Activated CD4-positive, alpha-beta T cell treated with anti-CD3 and anti-CD28 coated beads, Interleukin-2, amount 10 ng/mL, durations not matched to agents 24 days and 14 days (primary cell): ENCODE measurements around the gene VPS41. TPM values are rescaled to one million over a fixed set of nuclear protein-coding genes. Genes with fewer than 3 reads are reported as not detected.

Experiments used
- DNase-seq: peaks from one replicate; pipeline ENCODE4 v3.0.0; 2022
- H3K27ac Mint-ChIP-seq: one replicate; pipeline ENCODE4 v1.8.0; 2022; ENCODE audit warnings: mild to moderate bottlenecking, mixed read lengths
- H3K27me3 Mint-ChIP-seq: one replicate; pipeline ENCODE4 v1.8.0; 2022; ENCODE audit warnings: mixed read lengths
- H3K36me3 Mint-ChIP-seq: one replicate; pipeline ENCODE4 v1.8.0; 2022; ENCODE audit warnings: low read depth, mild to moderate bottlenecking, mixed read lengths
- H3K4me1 Mint-ChIP-seq: one replicate; pipeline ENCODE4 v1.8.0; 2021; ENCODE audit warnings: mixed read lengths
- H3K4me3 Mint-ChIP-seq: one replicate; pipeline ENCODE4 v1.8.0; 2022; ENCODE audit warnings: mild to moderate bottlenecking, moderate library complexity, mixed read lengths
- H3K9me3 Mint-ChIP-seq: one replicate; pipeline ENCODE4 v1.8.0; 2021; ENCODE audit warnings: mixed read lengths
- intact Hi-C: fragments of 100-400 bp; cut with micrococcal nuclease; formaldehyde crosslinking; loops from one replicate; pipeline ENCODE4 v1.15.1; 2023
- total RNA-seq: library from RNA; stranded (reverse); gene quantifications from 2 replicates; pipeline ENCODE4 v1.2.3, GENCODE V29; 2022

The VPS41 gene
- total RNA-seq, 1 donor from 2014 or later, result 58.4 TPM

GRCh38 chr7:38796626-38797501 lies 112.1 kb downstream of the VPS41 start:
- Mint-ChIP-seq H3K9me3 (no peaks in the 10 kb centered on the region), H3K36me3 (peaks cover 9% of the 10 kb centered on the region), H3K27me3 (no peaks in the 10 kb centered on the region), H3K27ac (no peak overlapping the region), H3K4me3 (no peak overlapping the region), H3K4me1 (no peaks in the 10 kb centered on the region)
- intact Hi-C loops, result loop anchor here (1.0 to 5.0 kb wide), 4 partner anchors 110 to 723 kb away; partner anchors contain the start of gene VPS41
- DNase-seq, result peak; percentile 81

GRCh38 chr7:38795593-38795992 lies 113.4 kb downstream of the VPS41 start:
- no peaks in the 10 kb centered on the region for H3K4me1 Mint-ChIP-seq
- no peaks in the 10 kb centered on the region for H3K9me3 Mint-ChIP-seq
- no peak overlapping the region for H3K4me3 Mint-ChIP-seq
- intact Hi-C loops, result loop anchor here (5.0 kb wide), 1 partner anchor 112 kb away; the partner anchor contains the start of gene VPS41
- no peaks in the 10 kb centered on the region for H3K27me3 Mint-ChIP-seq
- no peak overlapping the region for H3K27ac Mint-ChIP-seq
- DNase-seq, result no peak
- H3K36me3 Mint-ChIP-seq, result peaks cover 9% of the 10 kb centered on the region

GRCh38 chr7:38781991-38782390 lies 127.0 kb downstream of the VPS41 start:
- no peak for DNase-seq
- intact Hi-C loops, result no loop called here
- H3K4me3 Mint-ChIP-seq, result no peak overlapping the region
- no peaks in the 10 kb centered on the region for H3K27me3 Mint-ChIP-seq
- peaks cover 5% of the 10 kb centered on the region for H3K36me3 Mint-ChIP-seq
- H3K27ac Mint-ChIP-seq, result no peak overlapping the region
- H3K4me1 Mint-ChIP-seq, result no peaks in the 10 kb centered on the region
- no peaks in the 10 kb centered on the region for H3K9me3 Mint-ChIP-seq

- intact Hi-C loops, result no loop called here
- no peak overlapping the region for H3K27ac Mint-ChIP-seq
- H3K9me3 Mint-ChIP-seq, result no peaks in the 10 kb centered on the region
- H3K36me3 Mint-ChIP-seq, result peaks cover 10% of the 10 kb centered on the region
- no peaks in the 10 kb centered on the region for H3K4me1 Mint-ChIP-seq
- no peak for DNase-seq
- H3K4me3 Mint-ChIP-seq, result no peak overlapping the region
- no peaks in the 10 kb centered on the region for H3K27me3 Mint-ChIP-seq
These were observed 131.4 kb downstream of the VPS41 start for GRCh38 chr7:38777609-38778008.

- Mint-ChIP-seq H3K4me1 (no peaks in the 10 kb centered on the region), H3K4me3 (no peak overlapping the region), H3K27ac (no peak overlapping the region), H3K36me3 (peaks cover 16% of the 10 kb centered on the region), H3K9me3 (no peaks in the 10 kb centered on the region), H3K27me3 (no peaks in the 10 kb centered on the region)
- intact Hi-C loops, result no loop called here
- no peak for DNase-seq
These were observed 133.3 kb downstream of the VPS41 start for GRCh38 chr7:38775506-38776175.

- H3K27me3 Mint-ChIP-seq, result no peaks in the 10 kb centered on the region
- no peaks in the 10 kb centered on the region for H3K9me3 Mint-ChIP-seq
- DNase-seq, result no peak
- intact Hi-C loops, result no loop called here
- no peak overlapping the region for H3K27ac Mint-ChIP-seq
- H3K36me3 Mint-ChIP-seq, result peaks cover 24% of the 10 kb centered on the region
- H3K4me1 Mint-ChIP-seq, result no peaks in the 10 kb centered on the region
- H3K4me3 Mint-ChIP-seq, result no peak overlapping the region
These were observed 135.6 kb downstream of the VPS41 start for GRCh38 chr7:38773430-38773829.

- Mint-ChIP-seq H3K9me3 (no peaks in the 10 kb centered on the region), H3K4me1 (no peaks in the 10 kb centered on the region), H3K27me3 (no peaks in the 10 kb centered on the region), H3K4me3 (no peak overlapping the region), H3K27ac (no peak overlapping the region), H3K36me3 (peaks cover 14% of the 10 kb centered on the region)
- no peak for DNase-seq
- intact Hi-C loops, result no loop called here
These were observed 148.8 kb downstream of the VPS41 start for GRCh38 chr7:38760226-38760625.

- intact Hi-C loops, result no loop called here
- no peak for DNase-seq
- Mint-ChIP-seq H3K4me1 (no peaks in the 10 kb centered on the region), H3K36me3 (peaks cover 17% of the 10 kb centered on the region), H3K4me3 (no peak overlapping the region), H3K27ac (no peak overlapping the region), H3K27me3 (no peaks in the 10 kb centered on the region), H3K9me3 (no peaks in the 10 kb centered on the region)
These were observed 150.0 kb downstream of the VPS41 start for GRCh38 chr7:38759028-38759427.

- Mint-ChIP-seq H3K9me3 (no peaks in the 10 kb centered on the region), H3K36me3 (peaks cover 13% of the 10 kb centered on the region), H3K4me3 (no peak overlapping the region), H3K4me1 (no peaks in the 10 kb centered on the region), H3K27me3 (no peaks in the 10 kb centered on the region), H3K27ac (no peak overlapping the region)
- intact Hi-C loops, result no loop called here
- no peak for DNase-seq
These were observed 151.1 kb downstream of the VPS41 start for GRCh38 chr7:38757931-38758330.

- Mint-ChIP-seq H3K4me1 (no peaks in the 10 kb centered on the region), H3K4me3 (no peak overlapping the region), H3K9me3 (no peaks in the 10 kb centered on the region), H3K36me3 (peaks cover 19% of the 10 kb centered on the region), H3K27ac (no peak overlapping the region), H3K27me3 (no peaks in the 10 kb centered on the region)
- intact Hi-C loops, result no loop called here
- DNase-seq, result no peak
These were observed 152.5 kb downstream of the VPS41 start for GRCh38 chr7:38756521-38756920.

- H3K9me3 Mint-ChIP-seq, result no peaks in the 10 kb centered on the region
- no peak overlapping the region for H3K4me3 Mint-ChIP-seq
- no peaks in the 10 kb centered on the region for H3K27me3 Mint-ChIP-seq
- intact Hi-C loops, result no loop called here
- no peaks in the 10 kb centered on the region for H3K4me1 Mint-ChIP-seq
- H3K27ac Mint-ChIP-seq, result no peak overlapping the region
- H3K36me3 Mint-ChIP-seq, result peaks cover 28% of the 10 kb centered on the region
- DNase-seq, result no peak
These were observed 155.6 kb downstream of the VPS41 start for GRCh38 chr7:38753347-38753746.

- Mint-ChIP-seq H3K36me3 (peaks cover 31% of the 10 kb centered on the region), H3K4me3 (no peak overlapping the region), H3K4me1 (no peaks in the 10 kb centered on the region), H3K27me3 (no peaks in the 10 kb centered on the region), H3K9me3 (no peaks in the 10 kb centered on the region), H3K27ac (no peak overlapping the region)
- DNase-seq, result no peak
- intact Hi-C loops, result no loop called here
These were observed 157.6 kb downstream of the VPS41 start for GRCh38 chr7:38751416-38751815.

- no peak for DNase-seq
- Mint-ChIP-seq H3K4me3 (no peak overlapping the region), H3K36me3 (peaks cover 29% of the 10 kb centered on the region), H3K9me3 (no peaks in the 10 kb centered on the region), H3K4me1 (peaks cover 3% of the 10 kb centered on the region), H3K27ac (no peak overlapping the region), H3K27me3 (no peaks in the 10 kb centered on the region)
- intact Hi-C loops, result no loop called here
These were observed 160.9 kb downstream of the VPS41 start for GRCh38 chr7:38748056-38748610.

- H3K36me3 Mint-ChIP-seq, result peaks cover 32% of the 10 kb centered on the region
- no peaks in the 10 kb centered on the region for H3K9me3 Mint-ChIP-seq
- DNase-seq, result no peak
- H3K4me1 Mint-ChIP-seq, result peaks cover 3% of the 10 kb centered on the region
- intact Hi-C loops, result no loop called here
- no peaks in the 10 kb centered on the region for H3K27me3 Mint-ChIP-seq
- no peak overlapping the region for H3K27ac Mint-ChIP-seq
- no peak overlapping the region for H3K4me3 Mint-ChIP-seq
These were observed 162.6 kb downstream of the VPS41 start for GRCh38 chr7:38746438-38746837.
